BLaER1 treated with 17β-estradiol and CSF1 and Interleukin-3, amounts not matched to agents 10 nM and 100 nM (cell line): ENCODE measurements around the gene NFE2L2.
"Not testable (repeated sequence)": the region's sequence is repeated elsewhere in the genome, so short reads cannot be mapped to it uniquely, and the experiment has no call there.

Source experiments
- H3K27ac ChIP-seq, 11 experiments: shearing (Covaris generic); formaldehyde crosslinking; 2 replicates each; pipeline ENCODE4 v1.8.1; 2022
- H3K27me3 ChIP-seq, 11 experiments: shearing (Covaris generic); formaldehyde crosslinking; 2 replicates each; pipeline ENCODE4 v1.8.1; 2022
- H3K36me3 ChIP-seq, 11 experiments: shearing (Covaris generic); formaldehyde crosslinking; 2 replicates each; pipeline ENCODE4 v1.8.1; 2022
- H3K4me1 ChIP-seq, 10 experiments: shearing (Covaris generic); formaldehyde crosslinking; 2 replicates each; pipeline ENCODE4 v1.8.1; 2022
- H3K4me2 ChIP-seq, 11 experiments: shearing (Covaris generic); formaldehyde crosslinking; 2 replicates each; pipeline ENCODE4 v1.8.1; 2022
- H3K4me3 ChIP-seq, 10 experiments: shearing (Covaris generic); formaldehyde crosslinking; 2 replicates each; pipeline ENCODE4 v1.8.1; 2022
- H3K9ac ChIP-seq, 11 experiments: shearing (Covaris generic); formaldehyde crosslinking; 2 replicates each; pipeline ENCODE4 v1.8.1; 2022
- H3K9me3 ChIP-seq, 11 experiments: shearing (Covaris generic); formaldehyde crosslinking; replicated peaks in 1 of 11; 2 replicates each; pipeline ENCODE4 v1.8.1; 2022
- H4K20me1 ChIP-seq, 11 experiments: shearing (Covaris generic); formaldehyde crosslinking; 2 replicates each; pipeline ENCODE4 v1.8.1; 2022
- Cebpa-rat ChIP-seq, 11 experiments: shearing (Covaris generic); IDR thresholded peaks; 2 replicates each; pipeline ENCODE4 v1.8.1; 2022

NFE2L2 gene

GRCh38 chr2:177232098-177232704, 32.3 kb downstream of the NFE2L2 start:
- Histone ChIP-seq H3K27me3 (no peaks in the 10 kb centered on the region), H3K9ac (no peak overlapping the region), H4K20me1 (peaks cover 83 to 100% (median 97%) of the 10 kb centered on the region in 11 experiments), H3K4me3 (no peak overlapping the region), H3K4me1 (peaks cover 0 to 83% (median 8%) of the 10 kb centered on the region in 10 experiments; a peak in 16 of 20 replicates), H3K36me3 (peaks cover 83 to 100% (median 93%) of the 10 kb centered on the region in 11 experiments), H3K9me3 (no peaks in the 10 kb centered on the region), H3K4me2 (no peak overlapping the region), H3K27ac (no peak overlapping the region)
- TF ChIP-seq Cebpa-rat (IDR thresholded peaks at IDR 0.05): no peak

- Histone ChIP-seq H3K9me3 (no peaks in the 10 kb centered on the region), H3K27ac (no peak overlapping the region), H3K9ac (no peak overlapping the region; a peak in 1 of 22 replicates), H3K4me3 (no peak overlapping the region), H4K20me1 (peaks cover 75 to 100% (median 95%) of the 10 kb centered on the region in 11 experiments), H3K27me3 (no peaks in the 10 kb centered on the region), H3K36me3 (peaks cover 74 to 91% (median 85%) of the 10 kb centered on the region in 11 experiments), H3K4me2 (0 out of 22 replicates have a peak overlapping the region, but pooled peaks of 1 of the 11 experiments have one; percentile 14), H3K4me1 (peaks cover 0 to 83% (median 17%) of the 10 kb centered on the region in 10 experiments; a peak in 16 of 20 replicates)
- no peak for TF ChIP-seq Cebpa-rat (IDR thresholded peaks at IDR 0.05)
These were observed 33.3 kb downstream of the NFE2L2 start for GRCh38 chr2:177231270-177231669.

GRCh38 chr2:177229442-177230242, 34.9 kb downstream of the NFE2L2 start:
- H3K9me3 ChIP-seq: no peaks in the 10 kb centered on the region
- no peak overlapping the region for H3K9ac ChIP-seq
- no peaks in the 10 kb centered on the region for H3K27me3 ChIP-seq
- no peak for TF ChIP-seq Cebpa-rat (IDR thresholded peaks at IDR 0.05)
- H3K36me3 ChIP-seq: peaks cover 58 to 83% (median 70%) of the 10 kb centered on the region in 11 experiments
- no peak overlapping the region for H3K27ac ChIP-seq
- peak overlapping the region in 1 of 11 experiments; percentile 38; a peak in 1 of 22 replicates for H3K4me2 ChIP-seq
- peaks cover 64 to 100% (median 95%) of the 10 kb centered on the region in 11 experiments for H4K20me1 ChIP-seq
- no peak overlapping the region for H3K4me3 ChIP-seq
- H3K4me1 ChIP-seq: peaks cover 0 to 68% (median 18%) of the 10 kb centered on the region in 10 experiments; a peak in 16 of 20 replicates

GRCh38 chr2:177225965-177226360, 38.6 kb downstream of the NFE2L2 start:
- H3K27ac ChIP-seq: peak overlapping the region in 8 of 11 experiments; percentile 3 to 66 (median 56); a peak in 9 of 22 replicates
- H3K36me3 ChIP-seq: peaks cover 45 to 72% (median 56%) of the 10 kb centered on the region in 11 experiments
- no peak for TF ChIP-seq Cebpa-rat (IDR thresholded peaks at IDR 0.05)
- H3K4me1 ChIP-seq: peaks cover 0 to 61% (median 18%) of the 10 kb centered on the region in 10 experiments; a peak in 16 of 20 replicates
- H3K9me3 ChIP-seq: no peaks in the 10 kb centered on the region
- no peak overlapping the region for H3K4me2 ChIP-seq
- H3K9ac ChIP-seq: no peak overlapping the region
- no peaks in the 10 kb centered on the region for H3K27me3 ChIP-seq
- H4K20me1 ChIP-seq: peaks cover 64 to 100% (median 95%) of the 10 kb centered on the region in 11 experiments
- H3K4me3 ChIP-seq: no peak overlapping the region

GRCh38 chr2:177223436-177223835, 41.1 kb downstream of the NFE2L2 start:
- not testable (repeated sequence) for H3K27me3 ChIP-seq, H3K4me2 ChIP-seq, H3K4me3 ChIP-seq, H3K27ac ChIP-seq, H3K9me3 ChIP-seq, H3K9ac ChIP-seq
- Histone ChIP-seq H4K20me1 (peaks cover 73 to 99% (median 95%) of the 10 kb centered on the region in 11 experiments), H3K36me3 (peaks cover 49 to 70% (median 55%) of the 10 kb centered on the region in 11 experiments), H3K4me1 (peaks cover 0 to 59% (median 18%) of the 10 kb centered on the region in 10 experiments; a peak in 16 of 20 replicates)

GRCh38 chr2:177221970-177222369, 42.6 kb downstream of the NFE2L2 start:
- H3K4me1 ChIP-seq: peaks cover 4 to 57% (median 10%) of the 10 kb centered on the region in 10 experiments; a peak in 16 of 20 replicates
- H4K20me1 ChIP-seq: peaks cover 78 to 99% (median 95%) of the 10 kb centered on the region in 11 experiments
- H3K36me3 ChIP-seq: peaks cover 59 to 73% (median 63%) of the 10 kb centered on the region in 11 experiments
- no peak overlapping the region for H3K27ac ChIP-seq
- H3K4me2 ChIP-seq: no peak overlapping the region
- no peak for TF ChIP-seq Cebpa-rat (IDR thresholded peaks at IDR 0.05)
- H3K9me3 ChIP-seq: no peaks in the 10 kb centered on the region
- no peaks in the 10 kb centered on the region for H3K27me3 ChIP-seq
- H3K4me3 ChIP-seq: no peak overlapping the region
- H3K9ac ChIP-seq: no peak overlapping the region

GRCh38 chr2:177221534-177221933, 43.0 kb downstream of the NFE2L2 start:
- Histone ChIP-seq H3K4me1 (peaks cover 0 to 57% (median 9%) of the 10 kb centered on the region in 10 experiments; a peak in 15 of 20 replicates), H3K36me3 (peaks cover 63 to 78% (median 67%) of the 10 kb centered on the region in 11 experiments), H3K27me3 (no peaks in the 10 kb centered on the region), H3K27ac (no peak overlapping the region), H3K9ac (no peak overlapping the region), H4K20me1 (peaks cover 78 to 99% (median 95%) of the 10 kb centered on the region in 11 experiments), H3K9me3 (no peaks in the 10 kb centered on the region), H3K4me3 (no peak overlapping the region), H3K4me2 (no peak overlapping the region; a peak in 1 of 22 replicates)
- TF ChIP-seq Cebpa-rat (IDR thresholded peaks at IDR 0.05): no peak

- not testable (repeated sequence) for H3K4me2 ChIP-seq
These were observed 44.7 kb downstream of the NFE2L2 start for GRCh38 chr2:177219787-177220186.

More at GRCh38 chr2:177219787-177220186, 44.7 kb downstream of the NFE2L2 start:
- Histone ChIP-seq H3K4me1 (peaks cover 10 to 71% (median 23%) of the 10 kb centered on the region in 10 experiments), H3K36me3 (peaks cover 75 to 88% (median 84%) of the 10 kb centered on the region in 11 experiments), H4K20me1 (peaks cover 88 to 99% (median 96%) of the 10 kb centered on the region in 11 experiments)
- H3K4me3 ChIP-seq, H3K27ac ChIP-seq, H3K27me3 ChIP-seq, H3K9me3 ChIP-seq, H3K9ac ChIP-seq: not testable (repeated sequence)
